IMR-90 (cell line): ENCODE results near the gene UBE2QL1. TPM values are rescaled to one million over a fixed set of nuclear protein-coding genes. Genes with fewer than 3 reads are reported as not detected.
A peak's percentile ranks its signal among the peaks of the same experiment; 100 is the strongest.

ENCODE experiments used
- ATAC-seq: fragments of 200-7000 bp; cut with Tn5 transposase; 2 replicates; pipeline ENCODE4 v1.9.1; 2020; ENCODE audit warnings: low read depth, mild to moderate bottlenecking, moderate library complexity
- BruUV-seq: library from RNA; stranded (reverse); fragments of 400-500 nt; replicated peaks from 2 replicates; lab custom pipeline; 2021; lab: Mats Ljungman, UMichigan
- CTCF ChIA-PET: fragments of 300-600 bp; formaldehyde crosslinking; extraction: SDS; loops from one replicate; lab custom pipeline; 2021; ENCODE audit warnings: antibody characterized with exemption; lab: Yijun Ruan, JAX
- POLR2A ChIA-PET: fragments of 300-600 bp; sonication (Branson Sonifier 250); formaldehyde crosslinking; loops from one replicate; lab custom pipeline; 2022; ENCODE audit warnings: antibody characterized with exemption; ENCODE audit not compliant: unreplicated experiment; lab: Charles Lee
- DNase-seq: peaks from one replicate; pipeline ENCODE4 v3.0.0; 2013
- H2AFZ ChIP-seq: replicated peaks from 2 replicates; pipeline ENCODE3; 2013; ENCODE audit warnings: low read length, mild to moderate bottlenecking; ENCODE audit not compliant: poor library complexity
- H2AK5ac ChIP-seq: 2 replicates; pipeline ENCODE4 v1.6.1; 2013; ENCODE audit warnings: low read depth, low read length, inconsistent platforms
- H2AK9ac ChIP-seq: replicated peaks from 2 replicates; pipeline ENCODE3; 2013; ENCODE audit warnings: mild to moderate bottlenecking, low read depth, low read length, moderate library complexity; ENCODE audit not compliant: poor library complexity
- H2BK120ac ChIP-seq: 2 replicates; pipeline ENCODE4 v1.6.1; 2013; ENCODE audit warnings: low read depth, low read length, inconsistent platforms
- H2BK15ac ChIP-seq: 3 replicates; pipeline ENCODE4 v1.6.1; 2013; ENCODE audit warnings: low read depth, low read length, inconsistent platforms
- H2BK20ac ChIP-seq: 2 replicates; pipeline ENCODE4 v1.6.1; 2013; ENCODE audit warnings: low read depth, mild to moderate bottlenecking, inconsistent platforms, low read length, moderate library complexity
- H2BK5ac ChIP-seq: 2 replicates; pipeline ENCODE4 v1.6.1; 2013; ENCODE audit warnings: mild to moderate bottlenecking, low read depth, low read length, inconsistent platforms; ENCODE audit not compliant: poor library complexity, severe bottlenecking
- H3K14ac ChIP-seq: replicated peaks from 2 replicates; pipeline ENCODE4 v1.6.1; 2013; ENCODE audit warnings: low read depth, low read length, inconsistent platforms
- H3K18ac ChIP-seq: 2 replicates; pipeline ENCODE4 v1.6.1; 2013; ENCODE audit warnings: low read depth, low read length, control low read depth
- H3K23ac ChIP-seq: 2 replicates; pipeline ENCODE4 v1.6.1; 2013; ENCODE audit warnings: low read depth, low read length, inconsistent platforms
- H3K27ac ChIP-seq: 2 replicates; pipeline ENCODE4 v1.5.1; 2013; ENCODE audit warnings: mild to moderate bottlenecking, control low read depth, low read length; ENCODE audit not compliant: insufficient read depth
- H3K27me3 ChIP-seq: 2 replicates; pipeline ENCODE4 v1.6.1; 2013; ENCODE audit warnings: low read length; ENCODE audit not compliant: control insufficient read depth, insufficient read depth
- H3K36me3 ChIP-seq: 2 replicates; pipeline ENCODE4 v1.6.1; 2013; ENCODE audit warnings: low read length, mixed read lengths; ENCODE audit not compliant: control insufficient read depth, insufficient read depth
- H3K4ac ChIP-seq: 2 replicates; pipeline ENCODE4 v1.6.1; 2013; ENCODE audit warnings: low read depth, low read length, inconsistent platforms
- H3K4me1 ChIP-seq: 2 replicates; pipeline ENCODE4 v1.6.1; 2013; ENCODE audit warnings: low read length, mixed read lengths; ENCODE audit not compliant: control insufficient read depth, insufficient read depth
- H3K4me2 ChIP-seq: 2 replicates; pipeline ENCODE4 v1.6.1; 2013; ENCODE audit warnings: low read depth, mild to moderate bottlenecking, control low read depth, low read length, moderate library complexity
- H3K4me3 ChIP-seq: 2 replicates; pipeline ENCODE4 v1.5.1; 2013; ENCODE audit warnings: low read depth, mild to moderate bottlenecking, control low read depth, low read length, moderate library complexity; ENCODE audit not compliant: insufficient read depth
- H3K56ac ChIP-seq: 2 replicates; pipeline ENCODE4 v1.6.1; 2013; ENCODE audit warnings: low read length, inconsistent platforms; ENCODE audit not compliant: insufficient read depth; ENCODE audit errors: extremely low read depth
- H3K79me1 ChIP-seq, 2 experiments: 2 replicates each; pipeline ENCODE4 v1.6.1; 2013; ENCODE audit warnings: low read length in 2 of 2, inconsistent platforms in 1 of 2, low read depth in 1 of 2
- H3K9ac ChIP-seq: 2 replicates; pipeline ENCODE4 v1.6.1; 2013; ENCODE audit warnings: low read depth, low read length, control low read depth
- H3K9me1 ChIP-seq: 2 replicates; pipeline ENCODE4 v1.6.1; 2013; ENCODE audit warnings: low read length, inconsistent platforms; ENCODE audit not compliant: insufficient read depth
- H3K9me3 ChIP-seq: 2 replicates; pipeline ENCODE4 v1.6.1; 2013; ENCODE audit warnings: low read length; ENCODE audit not compliant: control insufficient read depth, insufficient read depth
- H4K20me1 ChIP-seq: 2 replicates; pipeline ENCODE4 v1.6.1; 2013; ENCODE audit warnings: low read length, inconsistent platforms; ENCODE audit not compliant: insufficient read depth
- H4K5ac ChIP-seq: 2 replicates; pipeline ENCODE4 v1.6.1; 2013; ENCODE audit warnings: mild to moderate bottlenecking, low read depth, low read length, control low read depth
- H4K8ac ChIP-seq, 2 experiments: 2 replicates each; pipeline ENCODE4 v1.6.1; 2013; ENCODE audit warnings: low read depth in 2 of 2, low read length in 2 of 2, control low read depth in 1 of 2, inconsistent platforms in 1 of 2
- H4K91ac ChIP-seq: 2 replicates; pipeline ENCODE4 v1.6.1; 2013; ENCODE audit warnings: low read depth, low read length, inconsistent platforms; ENCODE audit not compliant: insufficient read depth
- BHLHE40 ChIP-seq: fragments of 150-350 bp; IDR thresholded peaks from 2 replicates; pipeline ENCODE4 v1.6.1; 2016; ENCODE audit warnings: mild to moderate bottlenecking, low read depth, low read length
- CEBPB ChIP-seq: IDR thresholded peaks from 2 replicates; pipeline ENCODE4 v1.6.1; 2012; ENCODE audit warnings: low read depth, low read length, improper control_type of control experiment
- MXI1 ChIP-seq: IDR thresholded peaks from 2 replicates; pipeline ENCODE4 v1.6.1; 2012; ENCODE audit warnings: low read depth, mild to moderate bottlenecking, low read length, moderate library complexity, borderline replicate concordance
- RFX5 ChIP-seq: IDR thresholded peaks from 2 replicates; pipeline ENCODE4 v1.8.0; 2012; ENCODE audit warnings: low read depth, mild to moderate bottlenecking, low read length, moderate library complexity
- WGBS, 2 experiments: methylation state at CpG; one replicate each; pipeline versions ENCODE4 v1.1.5 to v1.1.7; 2013; ENCODE audit warnings: missing lambda C conversion rate in 2 of 2; ENCODE audit not compliant: insufficient read length in 1 of 2; ENCODE audit errors: extremely low coverage in 2 of 2; 5-methylcytosine and 5-hydroxymethylcytosine counted together
- dilution Hi-C: fragments of 300-500 bp; cut with HindIII; formaldehyde crosslinking; loops from one replicate; pipeline ENCODE4 v1.14.3; 2018; ENCODE audit warnings: low sequenced_read_pairs; ENCODE audit not compliant: unreplicated experiment
- in situ Hi-C: fragments of 300-500 bp; cut with MboI; formaldehyde crosslinking; loops from 3 replicates; pipeline ENCODE4 v1.14.3; 2019; ENCODE audit warnings: low sequenced_read_pairs, inconsistent platforms, mixed read lengths
- intact Hi-C: fragments of 100-400 bp; cut with micrococcal nuclease; formaldehyde crosslinking; loops from 2 replicates; pipeline ENCODE4 v1.10.0; 2022
- polyA plus RNA-seq, 3 experiments: library from polyadenylated mRNA; depleted of rRNA; stranded (reverse); fragments of >200 nt; gene quantifications; 2 replicates each; pipeline ENCODE4 v1.2.3, GENCODE V29; 2012; ENCODE audit warnings: low replicate concordance in 1 of 3
- total RNA-seq: library from RNA; depleted of rRNA; stranded (reverse); fragments of >200 nt; gene quantifications from 2 replicates; pipeline ENCODE4 v1.2.3, GENCODE V29; 2012

UBE2QL1 gene
- total and polyA plus RNA-seq, 2 of the 4 experiments (the other 2 are of a cell fraction) = not detected

GRCh38 chr5:6447384-6448140 is 1.1 kb upstream of the UBE2QL1 start:
- 96 to 100% methylated on average over 2 to 5 of the region's 7 CpGs for WGBS, 2 experiments
- H3K23ac ChIP-seq = no peak overlapping the region
- peak overlapping the region; percentile 93 for H2BK5ac ChIP-seq
- ATAC-seq (no peak), DNase-seq (no peak)
- no peak overlapping the region for H3K56ac ChIP-seq
- H3K9me3 ChIP-seq = no peaks in the 10 kb centered on the region
- BruUV-seq = no TSS peak
- TF ChIP-seq RFX5 (no peak), BHLHE40 (no peak), MXI1 (no peak), CEBPB (no peak)
- peaks cover 7% of the 10 kb centered on the region; the same call in 1 of the 2 replicates for H4K20me1 ChIP-seq
- H3K4me3 ChIP-seq = no peak overlapping the region
- H2BK120ac ChIP-seq = no peak overlapping the region
- POLR2A ChIA-PET = no interaction called here
- no peak overlapping the region for H3K18ac ChIP-seq
- H4K5ac ChIP-seq = no peak overlapping the region
- CTCF ChIA-PET = no interaction called here
- no peak overlapping the region; the same call in 1 of the 2 replicates for H2BK20ac ChIP-seq
- intact Hi-C loops = no loop called here
- H2AFZ ChIP-seq = no peak overlapping the region
- H4K8ac ChIP-seq = no peak overlapping the region
- H3K36me3 ChIP-seq = no peaks in the 10 kb centered on the region
- H3K27me3 ChIP-seq = peaks cover 25% of the 10 kb centered on the region
- no peak overlapping the region for H3K4ac ChIP-seq
- no peak overlapping the region for H3K9ac ChIP-seq
- no peak overlapping the region for H3K4me2 ChIP-seq
- H3K14ac ChIP-seq = no peak overlapping the region
- dilution Hi-C loops = no loop called here
- in situ Hi-C loops = no loop called here
- H3K79me1 ChIP-seq = no peaks in the 10 kb centered on the region
- H4K91ac ChIP-seq = no peak overlapping the region
- no peak overlapping the region for H3K27ac ChIP-seq
- H3K9me1 ChIP-seq = peaks cover 6% of the 10 kb centered on the region; the same call in 1 of the 2 replicates
- H2BK15ac ChIP-seq = no peak overlapping the region
- no peaks in the 10 kb centered on the region for H3K4me1 ChIP-seq
- peak overlapping the region; percentile 24 for H2AK9ac ChIP-seq
- H2AK5ac ChIP-seq = no peak overlapping the region
